K562 treated with DMSO at 1 percent for 24 hours (cell line): Measurements from ENCODE around the gene CNR2. TPM values are rescaled to one million over a fixed set of nuclear protein-coding genes. Genes with fewer than 3 reads are reported as not detected.

Experiments
- total RNA-seq: library from RNA; unstranded; fragments of 300-600 nt; gene quantifications from 2 replicates; pipeline ENCODE4 v1.2.3, GENCODE V29; 2022; ENCODE audit warnings: low read depth; ENCODE audit not compliant: insufficient read depth

The CNR2 gene
- total RNA-seq, result not detected in 2 replicates

GRCh38 chr1:23913212-23913880, at the start of gene CNR2:
Gene CNR2, minus strand, starts transcription at chr1:23913362. Its CDS starts 37,745 bp downstream, at chr1:23875617.

GRCh38 chr1:23959461-23960290, 46.5 kb upstream of the CNR2 start, which contains the start of gene PNRC2:
Gene PNRC2, plus strand, starts transcription at chr1:23959828. Its CDS starts 1,630 bp downstream, at chr1:23961458.

GRCh38 chr1:23867895-23868556, 45.1 kb downstream of the CNR2 start, which contains the start of gene FUCA1:
Gene FUCA1, minus strand, starts transcription at chr1:23868290. Its CDS starts 4 bp downstream, at chr1:23868286.

GRCh38 chr1:23825076-23825761, 87.9 kb downstream of the CNR2 start, which contains the start of gene HMGCL:
Gene HMGCL, minus strand, starts transcription at chr1:23825429. Its CDS starts 14 bp downstream, at chr1:23825415.

Other genes starting within 250 kb of the CNR2 start
- gene RPL11, start 221.6 kb downstream of the CNR2 start, total RNA-seq, result 3,177 and 3,456 TPM in 2 replicates
- 27.0 and 27.4 TPM in 2 replicates for gene ELOA, start 169.9 kb downstream of the CNR2 start, total RNA-seq
- 117 and 125 TPM in 2 replicates for gene PITHD1, start 134.9 kb downstream of the CNR2 start, total RNA-seq
- 105 and 111 TPM in 2 replicates for gene LYPLA2, start 122.2 kb downstream of the CNR2 start, total RNA-seq
- gene GALE, start 112.6 kb downstream of the CNR2 start, total RNA-seq, result 70.7 and 78.4 TPM in 2 replicates
- gene HMGCL, start 87.9 kb downstream of the CNR2 start, total RNA-seq, result 64.6 and 70.5 TPM in 2 replicates
- gene FUCA1, start 45.1 kb downstream of the CNR2 start, total RNA-seq, result 37.8 and 48.1 TPM in 2 replicates
- gene PNRC2, start 46.5 kb upstream of the CNR2 start, total RNA-seq, result 115 and 123 TPM in 2 replicates
- 67.3 and 70.3 TPM in 2 replicates for gene SRSF10, start 67.0 kb upstream of the CNR2 start, total RNA-seq
- gene MYOM3, start 198.8 kb upstream of the CNR2 start, total RNA-seq, result not detected in 2 replicates
- gene IL22RA1, start 229.8 kb upstream of the CNR2 start, total RNA-seq, result not detected in 2 replicates